ENCODE results near the gene PPIP5K2. TPM values are rescaled to one million over a fixed set of nuclear protein-coding genes. Genes with fewer than 3 reads are reported as not detected.

The PPIP5K2 gene
- total RNA-seq, 1 donor from 2014 or later = 53.3 TPM

DNA sequence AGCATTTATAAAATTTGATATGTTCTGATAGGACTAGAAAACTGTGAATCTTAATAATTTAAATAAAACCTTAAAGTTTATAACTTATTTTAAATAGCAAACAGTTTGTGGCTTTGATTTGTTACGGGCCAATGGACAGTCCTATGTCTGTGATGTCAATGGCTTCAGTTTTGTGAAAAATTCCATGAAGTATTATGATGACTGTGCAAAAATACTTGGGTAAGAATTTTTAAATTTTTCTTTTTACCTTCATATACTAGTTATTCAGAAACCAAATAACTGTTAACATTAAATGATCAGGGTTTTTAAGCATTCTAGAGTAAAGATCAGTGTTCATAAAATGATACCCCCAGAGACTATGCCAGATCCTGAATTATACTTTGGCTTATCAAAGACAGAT lies 31.1 kb downstream of the PPIP5K2 start:
- TF ChIP-seq, protein P1, sequence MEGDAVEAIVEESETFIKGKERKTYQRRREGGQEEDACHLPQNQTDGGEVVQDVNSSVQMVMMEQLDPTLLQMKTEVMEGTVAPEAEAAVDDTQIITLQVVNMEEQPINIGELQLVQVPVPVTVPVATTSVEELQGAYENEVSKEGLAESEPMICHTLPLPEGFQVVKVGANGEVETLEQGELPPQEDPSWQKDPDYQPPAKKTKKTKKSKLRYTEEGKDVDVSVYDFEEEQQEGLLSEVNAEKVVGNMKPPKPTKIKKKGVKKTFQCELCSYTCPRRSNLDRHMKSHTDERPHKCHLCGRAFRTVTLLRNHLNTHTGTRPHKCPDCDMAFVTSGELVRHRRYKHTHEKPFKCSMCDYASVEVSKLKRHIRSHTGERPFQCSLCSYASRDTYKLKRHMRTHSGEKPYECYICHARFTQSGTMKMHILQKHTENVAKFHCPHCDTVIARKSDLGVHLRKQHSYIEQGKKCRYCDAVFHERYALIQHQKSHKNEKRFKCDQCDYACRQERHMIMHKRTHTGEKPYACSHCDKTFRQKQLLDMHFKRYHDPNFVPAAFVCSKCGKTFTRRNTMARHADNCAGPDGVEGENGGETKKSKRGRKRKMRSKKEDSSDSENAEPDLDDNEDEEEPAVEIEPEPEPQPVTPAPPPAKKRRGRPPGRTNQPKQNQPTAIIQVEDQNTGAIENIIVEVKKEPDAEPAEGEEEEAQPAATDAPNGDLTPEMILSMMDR (IDR thresholded peaks at IDR 0.05) = no peak
- DNase-seq (no peak), ATAC-seq (no peak)
- Histone ChIP-seq H3K4me1 (no peaks in the 10 kb centered on the region), H3K4me3 (no peak overlapping the region), H3K9me3 (no peaks in the 10 kb centered on the region), H3K27ac (no peak overlapping the region), H3K27me3 (no peaks in the 10 kb centered on the region), H3K36me3 (peaks cover 58% of the 10 kb centered on the region)
- intact Hi-C loops (cut with DNase I) = no loop called here

DNA sequence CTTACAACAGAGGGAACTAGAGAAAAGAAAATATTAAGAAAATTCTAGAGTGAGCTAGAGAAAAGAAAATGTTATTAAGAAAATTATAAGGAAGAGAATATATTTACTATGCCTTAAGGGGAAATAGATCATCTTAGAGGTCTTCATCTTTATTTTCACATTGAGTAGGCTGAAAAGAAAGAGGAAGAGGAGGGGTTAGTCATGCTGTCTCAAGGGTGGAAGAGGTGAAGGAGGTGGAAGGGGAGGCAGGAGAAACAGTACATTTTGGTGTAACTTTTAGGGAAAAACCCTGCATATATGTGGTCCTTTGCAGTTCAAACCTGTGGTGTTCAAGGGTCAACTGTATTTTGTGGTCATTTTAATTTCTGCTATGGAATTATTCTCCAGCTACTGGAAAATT lies 46.6 kb downstream of the PPIP5K2 start:
- H3K9me3 ChIP-seq = no peaks in the 10 kb centered on the region
- H3K4me1 ChIP-seq = no peaks in the 10 kb centered on the region
- H3K36me3 ChIP-seq = peaks cover 39% of the 10 kb centered on the region
- H3K27ac ChIP-seq = no peak overlapping the region
- DNase-seq (no peak), ATAC-seq (peak; percentile 61)
- H3K4me3 ChIP-seq = no peak overlapping the region
- TF ChIP-seq, protein P1 (IDR thresholded peaks at IDR 0.05) = no peak
- no peaks in the 10 kb centered on the region for H3K27me3 ChIP-seq
- intact Hi-C loops (cut with DNase I) = no loop called here

DNA sequence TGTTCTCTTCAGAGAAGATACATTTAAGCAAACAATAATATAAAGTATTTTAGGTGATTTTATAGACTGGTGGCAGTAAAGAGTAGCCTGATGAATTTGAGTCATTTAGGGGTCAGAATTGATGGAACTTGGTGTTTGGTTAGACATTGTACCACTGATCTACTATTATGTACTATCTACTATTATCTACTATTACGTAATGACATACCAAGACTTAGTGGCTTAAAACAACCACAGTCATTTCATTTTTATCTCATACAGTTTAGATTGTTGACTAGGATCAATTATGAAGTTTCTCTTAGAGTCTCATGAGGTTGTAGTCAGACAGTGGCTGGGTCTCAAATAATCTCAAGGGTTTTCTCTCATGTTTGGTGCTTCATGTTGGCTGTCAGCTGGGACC lies 54.0 kb downstream of the PPIP5K2 start:
- DNase-seq (no peak), ATAC-seq (no peak)
- Histone ChIP-seq H3K27me3 (no peaks in the 10 kb centered on the region), H3K4me3 (no peak overlapping the region), H3K27ac (no peak overlapping the region), H3K4me1 (no peaks in the 10 kb centered on the region), H3K9me3 (no peaks in the 10 kb centered on the region), H3K36me3 (peaks cover 54% of the 10 kb centered on the region)
- TF ChIP-seq, protein P1 (IDR thresholded peaks at IDR 0.05) = no peak
- intact Hi-C loops (cut with DNase I) = no loop called here

DNA sequence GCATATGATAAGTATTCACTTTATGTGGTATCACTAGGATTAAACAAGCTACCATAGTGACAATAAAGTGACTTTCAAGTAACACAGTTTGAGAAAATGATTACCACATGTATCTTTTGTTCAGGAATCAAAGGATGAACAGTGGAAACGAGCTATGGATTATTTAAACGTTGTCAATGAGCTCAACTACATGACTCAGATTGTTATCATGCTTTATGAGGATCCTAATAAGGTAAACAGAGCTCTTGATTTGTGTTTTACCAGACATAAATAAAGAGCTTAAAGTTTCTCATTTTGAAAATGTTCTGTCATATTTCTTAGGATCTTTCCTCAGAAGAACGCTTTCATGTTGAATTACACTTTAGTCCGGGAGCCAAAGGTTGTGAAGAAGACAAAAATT lies 57.4 kb downstream of the PPIP5K2 start:
- intact Hi-C loops (cut with DNase I) = no loop called here
- H3K27ac ChIP-seq = no peak overlapping the region
- no peaks in the 10 kb centered on the region for H3K4me1 ChIP-seq
- DNase-seq (no peak), ATAC-seq (no peak)
- peaks cover 88% of the 10 kb centered on the region for H3K36me3 ChIP-seq
- no peaks in the 10 kb centered on the region for H3K27me3 ChIP-seq
- no peaks in the 10 kb centered on the region for H3K9me3 ChIP-seq
- H3K4me3 ChIP-seq = no peak overlapping the region
- TF ChIP-seq, protein P1 (IDR thresholded peaks at IDR 0.05) = no peak

DNA sequence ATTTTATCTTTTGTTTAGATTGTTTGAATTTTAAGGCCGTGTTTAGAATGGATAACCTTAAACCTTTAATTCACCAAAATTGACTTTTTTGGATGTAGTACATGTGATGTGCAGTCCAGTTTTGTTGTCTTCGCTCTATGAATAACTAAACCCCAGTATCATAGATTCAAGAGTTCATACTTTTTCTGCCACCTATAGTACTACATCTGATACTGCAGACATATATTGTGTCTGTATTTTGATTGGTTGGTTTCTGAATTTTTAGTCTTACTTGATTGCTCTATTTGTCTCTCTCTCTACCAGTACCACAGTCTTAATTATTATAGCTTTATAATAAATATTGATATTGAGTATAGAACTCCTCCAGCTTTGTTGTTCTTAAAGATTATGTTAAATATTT lies 58.1 kb downstream of the PPIP5K2 start:
- H3K9me3 ChIP-seq = no peaks in the 10 kb centered on the region
- no peak overlapping the region for H3K27ac ChIP-seq
- TF ChIP-seq, protein P1 (IDR thresholded peaks at IDR 0.05) = no peak
- no peaks in the 10 kb centered on the region for H3K4me1 ChIP-seq
- no peak overlapping the region for H3K4me3 ChIP-seq
- no peaks in the 10 kb centered on the region for H3K27me3 ChIP-seq
- DNase-seq (no peak), ATAC-seq (no peak)
- peaks cover 89% of the 10 kb centered on the region for H3K36me3 ChIP-seq
- intact Hi-C loops (cut with DNase I) = no loop called here

DNA sequence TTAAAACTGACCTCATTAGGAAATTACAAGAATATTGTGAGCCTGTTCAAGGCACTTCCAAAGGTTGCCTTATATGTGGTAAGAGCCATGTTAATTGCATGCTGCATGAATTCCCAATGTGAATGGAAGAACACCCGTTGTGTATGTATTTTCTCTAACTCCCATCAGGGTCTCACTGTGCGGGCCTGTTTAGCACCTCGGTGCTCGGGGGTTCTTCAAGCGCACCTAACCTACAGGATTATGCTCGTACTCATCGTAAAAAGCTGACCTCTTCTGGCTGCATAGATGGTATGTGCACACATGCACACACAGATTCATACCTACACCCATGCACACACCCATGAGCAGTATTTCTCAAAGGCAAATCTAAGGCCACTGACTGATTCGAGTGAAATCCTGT lies 66.1 kb downstream of the PPIP5K2 start:
- DNase-seq = no peak
- Histone ChIP-seq H3K27ac (no peak overlapping the region), H3K9me3 (no peaks in the 10 kb centered on the region), H3K36me3 (peaks cover 77% of the 10 kb centered on the region), H3K4me1 (no peaks in the 10 kb centered on the region), H3K4me3 (no peak overlapping the region), H3K27me3 (no peaks in the 10 kb centered on the region)
- no peak for ATAC-seq
- intact Hi-C loops (cut with DNase I) = no loop called here
- TF ChIP-seq, protein P1 (IDR thresholded peaks at IDR 0.05) = no peak

All from upper lobe of right lung (tissue), 1 donor.